Liver (tissue), 3 donors: Measurements from ENCODE around the gene KRTAP10-5.

Experiments used
- GABPA ChIP-seq, 2 donors: IDR thresholded peaks in 1 of 2; conservative IDR thresholded peaks in 1 of 2; 2 replicates each; pipeline ENCODE4 v1.6.1; 2016; ENCODE audit warnings: antibody characterized with exemption in 2 of 2, mild to moderate bottlenecking in 1 of 2, moderate library complexity in 1 of 2
- HNF4G ChIP-seq: IDR thresholded peaks from 2 replicates; pipeline ENCODE4 v1.6.1; 2016; ENCODE audit warnings: antibody characterized with exemption
- RAD21 ChIP-seq, 2 donors: IDR thresholded peaks; 2 replicates each; pipeline ENCODE4 v1.6.1; 2016; ENCODE audit warnings: antibody characterized with exemption in 2 of 2, mild to moderate bottlenecking in 2 of 2
- RXRA ChIP-seq, 2 donors: IDR thresholded peaks; 2 replicates each; pipeline ENCODE4 v1.6.1; 2017 to 2018; ENCODE audit warnings: antibody characterized with exemption in 2 of 2, mild to moderate bottlenecking in 1 of 2
- SP1 ChIP-seq: IDR thresholded peaks from 2 replicates; pipeline ENCODE4 v1.6.1; 2018; ENCODE audit warnings: antibody characterized with exemption, mild to moderate bottlenecking
- TAF1 ChIP-seq: conservative IDR thresholded peaks from 2 replicates; pipeline ENCODE4 v1.6.1; 2016; ENCODE audit warnings: antibody characterized with exemption, mild to moderate bottlenecking
- YY1 ChIP-seq: IDR thresholded peaks from 2 replicates; pipeline ENCODE4 v1.6.1; 2016; ENCODE audit warnings: antibody characterized with exemption, mild to moderate bottlenecking
- TF ChIP-seq, protein P1 (sequence below): fragments of 150-350 bp; IDR thresholded peaks from 2 replicates; pipeline ENCODE4 v1.5.1; 2017; ENCODE audit warnings: improper control_type of control experiment, low read depth, low read length; ENCODE audit not compliant: missing input control
- TF ChIP-seq, protein P2 (sequence below): IDR thresholded peaks from 2 replicates; pipeline ENCODE4 v1.6.1; 2016; ENCODE audit warnings: antibody characterized with exemption
- TF ChIP-seq, protein P3 (sequence below): IDR thresholded peaks from 2 replicates; pipeline ENCODE4 v1.6.1; 2016; ENCODE audit warnings: antibody characterized with exemption, mild to moderate bottlenecking
- donor health status: healthy.
- donor health status: healthy.

DNA sequence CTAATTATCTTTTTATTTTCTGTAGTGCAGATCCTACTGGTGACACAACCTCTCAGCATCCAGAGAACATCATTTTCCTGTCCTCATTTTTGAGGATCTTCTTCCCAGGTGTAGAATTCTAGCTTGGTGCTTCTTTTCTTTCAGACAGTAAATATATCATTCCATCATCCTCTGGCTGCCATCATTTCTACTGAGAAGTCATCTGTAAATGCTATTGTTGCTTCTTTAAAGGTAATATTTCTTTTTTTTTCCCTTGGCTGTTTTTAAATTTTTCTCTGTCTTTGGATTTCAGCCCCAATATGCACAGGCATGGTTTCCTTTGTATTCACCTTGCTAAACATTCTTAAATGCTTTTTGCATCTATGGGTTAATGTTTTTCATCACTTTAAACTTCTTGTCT lies 43.2 kb upstream of the KRTAP10-5 start:
- TF ChIP-seq, protein P1, sequence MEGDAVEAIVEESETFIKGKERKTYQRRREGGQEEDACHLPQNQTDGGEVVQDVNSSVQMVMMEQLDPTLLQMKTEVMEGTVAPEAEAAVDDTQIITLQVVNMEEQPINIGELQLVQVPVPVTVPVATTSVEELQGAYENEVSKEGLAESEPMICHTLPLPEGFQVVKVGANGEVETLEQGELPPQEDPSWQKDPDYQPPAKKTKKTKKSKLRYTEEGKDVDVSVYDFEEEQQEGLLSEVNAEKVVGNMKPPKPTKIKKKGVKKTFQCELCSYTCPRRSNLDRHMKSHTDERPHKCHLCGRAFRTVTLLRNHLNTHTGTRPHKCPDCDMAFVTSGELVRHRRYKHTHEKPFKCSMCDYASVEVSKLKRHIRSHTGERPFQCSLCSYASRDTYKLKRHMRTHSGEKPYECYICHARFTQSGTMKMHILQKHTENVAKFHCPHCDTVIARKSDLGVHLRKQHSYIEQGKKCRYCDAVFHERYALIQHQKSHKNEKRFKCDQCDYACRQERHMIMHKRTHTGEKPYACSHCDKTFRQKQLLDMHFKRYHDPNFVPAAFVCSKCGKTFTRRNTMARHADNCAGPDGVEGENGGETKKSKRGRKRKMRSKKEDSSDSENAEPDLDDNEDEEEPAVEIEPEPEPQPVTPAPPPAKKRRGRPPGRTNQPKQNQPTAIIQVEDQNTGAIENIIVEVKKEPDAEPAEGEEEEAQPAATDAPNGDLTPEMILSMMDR = no peak
- TF ChIP-seq SP1 = no peak
- TF ChIP-seq, protein P2, sequence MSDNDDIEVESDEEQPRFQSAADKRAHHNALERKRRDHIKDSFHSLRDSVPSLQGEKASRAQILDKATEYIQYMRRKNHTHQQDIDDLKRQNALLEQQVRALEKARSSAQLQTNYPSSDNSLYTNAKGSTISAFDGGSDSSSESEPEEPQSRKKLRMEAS = no peak
- TF ChIP-seq GABPA (IDR thresholded peaks at IDR 0.05 in 1 of 2, conservative IDR thresholded peaks at IDR 0.05 in 1 of 2) = no peak
- TF ChIP-seq RXRA (IDR thresholded peaks at IDR 0.05) = no peak
- TF ChIP-seq YY1 = no peak
- no peak for TF ChIP-seq TAF1
- TF ChIP-seq, protein P3, sequence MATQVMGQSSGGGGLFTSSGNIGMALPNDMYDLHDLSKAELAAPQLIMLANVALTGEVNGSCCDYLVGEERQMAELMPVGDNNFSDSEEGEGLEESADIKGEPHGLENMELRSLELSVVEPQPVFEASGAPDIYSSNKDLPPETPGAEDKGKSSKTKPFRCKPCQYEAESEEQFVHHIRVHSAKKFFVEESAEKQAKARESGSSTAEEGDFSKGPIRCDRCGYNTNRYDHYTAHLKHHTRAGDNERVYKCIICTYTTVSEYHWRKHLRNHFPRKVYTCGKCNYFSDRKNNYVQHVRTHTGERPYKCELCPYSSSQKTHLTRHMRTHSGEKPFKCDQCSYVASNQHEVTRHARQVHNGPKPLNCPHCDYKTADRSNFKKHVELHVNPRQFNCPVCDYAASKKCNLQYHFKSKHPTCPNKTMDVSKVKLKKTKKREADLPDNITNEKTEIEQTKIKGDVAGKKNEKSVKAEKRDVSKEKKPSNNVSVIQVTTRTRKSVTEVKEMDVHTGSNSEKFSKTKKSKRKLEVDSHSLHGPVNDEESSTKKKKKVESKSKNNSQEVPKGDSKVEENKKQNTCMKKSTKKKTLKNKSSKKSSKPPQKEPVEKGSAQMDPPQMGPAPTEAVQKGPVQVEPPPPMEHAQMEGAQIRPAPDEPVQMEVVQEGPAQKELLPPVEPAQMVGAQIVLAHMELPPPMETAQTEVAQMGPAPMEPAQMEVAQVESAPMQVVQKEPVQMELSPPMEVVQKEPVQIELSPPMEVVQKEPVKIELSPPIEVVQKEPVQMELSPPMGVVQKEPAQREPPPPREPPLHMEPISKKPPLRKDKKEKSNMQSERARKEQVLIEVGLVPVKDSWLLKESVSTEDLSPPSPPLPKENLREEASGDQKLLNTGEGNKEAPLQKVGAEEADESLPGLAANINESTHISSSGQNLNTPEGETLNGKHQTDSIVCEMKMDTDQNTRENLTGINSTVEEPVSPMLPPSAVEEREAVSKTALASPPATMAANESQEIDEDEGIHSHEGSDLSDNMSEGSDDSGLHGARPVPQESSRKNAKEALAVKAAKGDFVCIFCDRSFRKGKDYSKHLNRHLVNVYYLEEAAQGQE = no peak
- no peak for TF ChIP-seq RAD21 (IDR thresholded peaks at IDR 0.05)
- no peak for TF ChIP-seq HNF4G
